HG03571 (cell line): Measurements from ENCODE around the gene SLC25A41.
"Not testable (repeated sequence)": the region's sequence is repeated elsewhere in the genome, so short reads cannot be mapped to it uniquely, and the experiment has no call there.

Source experiments
- ATAC-seq: cut with Tn5 transposase; IDR thresholded peaks from one replicate; pipeline ENCODE4 v1.9.1; 2021; ENCODE audit not compliant: unreplicated experiment

The SLC25A41 gene

GRCh38 chr19:6428692-6429418 lies 4.7 kb downstream of the SLC25A41 start:
- not testable (repeated sequence) for ATAC-seq

DNA sequence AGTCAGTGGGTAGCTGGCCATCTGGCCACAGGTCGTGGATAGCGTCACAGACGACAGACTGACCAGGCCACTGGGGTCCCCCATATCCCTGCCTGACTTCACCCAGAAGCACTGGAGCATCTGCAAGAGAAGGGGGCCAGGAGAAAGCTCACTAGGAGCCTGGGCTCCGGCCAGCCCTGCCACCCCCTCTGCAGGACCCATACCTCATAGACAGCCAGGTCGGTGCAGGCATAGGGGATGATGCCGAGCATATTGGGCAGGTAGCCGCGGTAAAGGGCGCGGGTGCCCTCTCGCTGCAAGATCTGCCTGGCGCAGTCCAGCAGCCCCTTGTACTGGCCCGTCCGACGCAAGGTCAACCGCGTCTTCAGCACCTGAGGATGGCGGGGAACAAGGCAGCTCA lies 6.4 kb downstream of the SLC25A41 start:
- no peak for ATAC-seq

GRCh38 chr19:6425732-6426620 lies 7.6 kb downstream of the SLC25A41 start:
- ATAC-seq: no peak

GRCh38 chr19:6424939-6425731 lies 8.4 kb downstream of the SLC25A41 start:
- peak; percentile 78 for ATAC-seq

DNA sequence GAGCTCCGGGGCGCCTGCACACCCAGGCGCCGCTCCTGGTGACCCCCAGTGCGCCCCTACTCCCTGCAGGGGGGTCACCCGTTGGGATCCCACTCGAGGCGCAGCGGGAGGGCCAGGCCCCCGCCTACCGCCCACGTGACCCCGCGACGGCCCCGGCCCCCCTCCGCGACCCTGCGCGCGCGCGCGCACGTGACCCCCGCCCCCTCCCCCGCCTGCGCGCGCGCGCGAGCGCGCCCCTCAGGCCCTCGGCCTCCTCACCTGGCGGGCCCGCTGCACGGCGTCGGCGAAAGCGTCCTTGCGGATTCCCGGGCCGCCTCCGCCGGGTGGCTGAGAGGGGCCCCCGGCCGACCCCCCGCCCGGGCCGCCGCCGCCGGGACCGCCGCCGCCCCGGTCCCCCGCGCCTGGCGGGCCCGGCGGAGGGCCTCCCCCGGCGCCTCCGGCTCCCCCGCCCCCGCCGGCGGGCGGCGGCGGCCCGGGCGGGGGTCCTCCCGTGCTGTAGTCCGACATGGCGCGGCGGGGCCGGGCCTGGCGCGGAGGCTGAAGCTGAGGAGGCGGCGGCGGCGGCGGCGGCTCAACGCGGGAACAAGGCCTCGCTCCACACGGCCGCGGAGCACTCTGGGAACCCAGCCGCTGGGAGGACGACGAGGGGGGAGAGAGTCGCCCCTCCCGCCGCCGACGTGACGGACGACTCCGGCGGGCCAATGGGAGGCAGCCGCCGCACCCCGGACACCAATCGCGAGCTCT lies 9.2 kb downstream of the SLC25A41 start, which contains the start of gene KHSRP:
Gene KHSRP, minus strand, starts transcription at position 617 of the 744 bp plus-strand sequence. Its CDS starts 110 bp downstream, at position 507.
- ATAC-seq: no peak

DNA sequence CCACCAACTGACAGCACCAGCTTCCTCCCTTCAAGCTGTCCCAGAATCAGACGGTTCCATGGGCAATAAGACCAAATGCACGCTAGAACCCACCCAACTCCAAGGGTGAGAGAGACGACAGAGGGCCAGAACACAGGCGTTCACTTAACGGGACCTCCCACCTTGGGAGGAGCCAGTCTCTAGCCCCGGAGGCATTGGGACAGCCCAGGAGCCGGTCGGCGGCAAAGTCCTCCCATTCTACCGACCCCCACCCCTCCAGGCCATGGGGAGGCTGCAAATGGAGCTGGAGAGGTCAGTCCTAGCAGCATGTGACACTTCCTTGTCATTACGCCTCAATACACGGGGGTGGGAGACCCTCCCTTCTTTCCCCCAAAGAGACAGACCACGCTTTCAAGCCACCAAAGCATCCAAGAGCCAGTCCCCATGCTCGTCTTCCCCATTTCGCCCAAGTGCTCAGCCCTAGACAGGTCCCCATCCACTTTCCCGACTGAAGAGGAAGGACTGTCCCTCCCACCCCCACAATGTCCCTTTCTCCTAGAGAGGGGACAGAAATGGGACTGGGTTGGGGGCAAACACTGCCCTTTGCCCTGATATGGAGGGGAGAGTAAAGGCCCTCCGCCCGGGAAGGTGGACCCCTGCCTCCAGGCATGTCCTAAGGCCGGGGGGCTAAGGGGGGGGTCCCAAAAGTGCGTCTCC lies 9.9 kb downstream of the SLC25A41 start:
- ATAC-seq: no peak

DNA sequence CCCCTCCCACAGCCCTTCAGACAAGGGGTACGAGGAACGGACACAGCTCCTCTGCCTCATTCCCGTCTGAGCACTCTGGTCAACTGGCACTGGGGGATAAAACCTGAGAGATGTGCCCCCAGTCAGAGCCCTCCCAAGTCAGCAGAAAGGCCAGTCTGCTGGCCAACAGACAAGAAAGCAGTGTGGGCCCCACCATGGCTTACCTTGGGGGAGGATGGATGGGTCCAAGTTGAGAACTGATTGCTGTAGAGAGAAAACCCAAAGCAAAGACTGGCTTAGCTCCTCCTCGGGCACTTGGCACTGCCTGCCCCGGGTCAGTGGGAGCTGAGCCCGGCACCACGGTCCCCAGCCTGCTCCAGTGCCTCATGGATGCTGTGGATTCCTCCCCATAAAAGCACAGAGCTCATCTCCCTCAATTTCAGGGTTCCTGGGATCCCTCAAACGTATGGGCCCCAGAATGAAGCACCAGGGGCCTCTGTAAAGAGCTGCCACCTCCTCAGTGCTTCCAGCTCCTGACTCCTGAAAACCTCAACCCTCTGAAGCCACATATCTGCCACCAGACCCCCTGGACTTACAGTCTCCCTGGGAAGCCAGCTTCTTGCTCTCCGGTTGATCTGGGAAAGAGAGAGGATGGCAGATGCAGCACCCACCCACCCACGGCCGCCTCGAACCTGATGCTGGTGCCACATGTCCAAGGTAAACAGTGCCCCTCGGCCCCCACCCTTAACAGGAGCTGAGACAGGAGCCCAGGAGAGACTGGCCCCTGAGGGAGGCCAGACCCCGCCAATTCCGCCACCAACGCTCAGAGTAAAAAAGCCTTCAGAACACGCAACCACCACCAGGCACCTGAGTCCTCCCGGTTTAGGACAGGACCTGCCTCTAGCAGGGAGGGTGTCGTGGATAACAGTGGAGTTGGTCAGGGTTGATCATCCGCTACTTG lies 12.2 kb downstream of the SLC25A41 start:
- ATAC-seq: no peak

DNA sequence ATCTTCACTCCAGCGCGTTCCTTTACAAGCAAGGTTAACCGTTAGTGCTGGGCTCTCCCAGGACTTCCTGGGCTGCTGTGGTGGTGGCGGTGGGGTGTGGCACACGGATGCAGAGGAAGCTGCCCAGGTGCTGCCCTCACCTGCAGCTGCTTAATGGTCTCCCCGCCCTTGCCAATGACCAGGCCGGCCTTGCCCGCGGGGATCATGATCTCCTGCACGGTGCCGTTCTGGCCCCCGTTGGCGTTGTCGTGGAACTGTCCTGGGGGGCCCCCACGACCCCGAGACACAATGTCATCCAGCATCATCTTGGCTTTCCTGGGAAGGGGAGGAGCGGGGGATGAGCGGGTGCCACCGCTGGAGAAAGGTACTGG lies 15.0 kb downstream of the SLC25A41 start:
- no peak for ATAC-seq

- no peak for ATAC-seq
Measured at GRCh38 chr19:6417713-6418561, 15.6 kb downstream of the SLC25A41 start.

DNA sequence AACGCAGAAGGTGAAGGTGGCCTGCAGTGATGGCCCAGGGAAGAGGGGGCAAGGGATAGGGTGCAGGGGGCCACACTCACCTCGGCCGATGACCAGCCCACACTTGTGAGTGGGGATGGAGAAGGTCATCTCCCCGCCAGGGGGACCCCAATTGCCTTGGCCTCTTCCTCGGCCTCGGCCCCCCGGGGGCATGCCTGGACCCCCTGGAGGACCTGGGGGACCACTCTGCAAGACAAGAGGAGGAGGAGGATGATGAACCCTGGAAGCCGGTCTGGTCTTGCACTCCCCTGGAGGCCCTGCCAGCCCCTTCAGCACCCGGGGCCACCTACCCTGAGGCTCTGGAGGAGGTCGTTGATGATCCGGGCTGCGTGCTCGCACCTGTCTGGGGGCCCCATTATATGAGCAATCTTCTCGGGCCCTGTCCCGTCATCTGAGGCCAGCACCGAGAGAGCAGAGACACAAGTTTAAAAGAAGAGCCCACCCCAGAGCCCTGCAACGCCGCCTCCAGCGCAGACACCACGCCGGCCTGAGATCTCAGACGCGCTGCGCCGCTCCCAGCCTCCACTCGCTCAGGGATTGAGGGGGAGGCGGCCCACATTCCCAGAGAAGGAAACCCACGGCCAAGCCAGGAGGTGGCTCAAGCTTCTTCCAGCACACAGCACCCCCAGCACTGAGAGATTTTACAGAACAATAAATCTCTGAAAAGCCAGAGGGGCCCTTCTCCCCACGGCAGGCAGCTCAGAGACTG lies 16.7 kb downstream of the SLC25A41 start:
- no peak for ATAC-seq

- no peak for ATAC-seq
Measured at GRCh38 chr19:6415591-6416190, 17.9 kb downstream of the SLC25A41 start.

GRCh38 chr19:6414793-6415590 lies 18.6 kb downstream of the SLC25A41 start:
- no peak for ATAC-seq

DNA sequence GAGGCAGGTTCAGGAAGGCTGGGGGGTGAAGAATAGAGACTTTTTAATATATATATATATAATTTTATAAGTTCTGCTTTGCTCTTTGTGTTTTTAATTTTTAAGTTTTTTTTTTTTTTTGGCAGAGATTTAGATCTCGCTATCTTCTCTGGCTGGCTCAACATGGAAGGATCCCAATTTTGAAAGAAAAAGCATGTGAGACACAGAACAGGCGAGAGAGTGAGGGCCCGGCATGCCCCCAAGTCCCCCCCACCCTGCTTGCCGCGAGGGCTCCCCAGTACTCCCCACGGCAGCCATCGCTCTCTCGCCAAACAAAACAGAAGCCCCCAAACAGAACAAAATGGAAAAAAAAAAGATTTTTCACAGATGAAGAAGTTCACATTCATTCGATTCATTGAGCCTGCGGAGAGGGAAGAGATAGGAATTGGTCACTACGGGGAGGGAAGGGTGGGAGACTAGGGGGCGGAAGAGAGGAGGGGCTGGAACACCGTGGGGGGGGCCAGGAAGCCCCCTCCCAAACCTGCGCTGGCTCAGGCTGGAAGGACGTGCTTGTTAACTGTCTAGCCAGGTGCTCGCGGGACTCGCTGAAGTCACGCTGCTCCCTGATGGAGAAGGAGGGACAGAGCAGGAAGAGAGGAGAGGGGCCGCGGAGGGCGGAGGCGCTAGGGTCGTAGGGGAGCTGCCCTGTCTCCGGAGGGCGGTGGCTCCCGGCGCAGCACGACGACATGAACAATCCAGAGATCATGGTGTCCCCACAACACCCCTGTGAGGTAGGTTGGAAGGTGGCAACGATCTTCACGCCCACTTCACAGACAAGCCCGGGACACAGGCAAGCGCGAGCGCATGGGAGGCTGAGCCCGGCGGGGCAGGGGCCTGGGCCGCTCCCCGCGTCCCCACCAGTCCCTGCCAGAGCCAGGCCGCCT lies 19.6 kb downstream of the SLC25A41 start:
- no peak for ATAC-seq

- ATAC-seq: no peak
Measured at GRCh38 chr19:6413291-6413690, 20.3 kb downstream of the SLC25A41 start.
